ENCODE results near the gene CAMP. TPM values are rescaled to one million over a fixed set of nuclear protein-coding genes. Genes with fewer than 3 reads are reported as not detected.

The CAMP gene
- polyA plus RNA-seq, 1 donor from 2014 or later = not detected

DNA sequence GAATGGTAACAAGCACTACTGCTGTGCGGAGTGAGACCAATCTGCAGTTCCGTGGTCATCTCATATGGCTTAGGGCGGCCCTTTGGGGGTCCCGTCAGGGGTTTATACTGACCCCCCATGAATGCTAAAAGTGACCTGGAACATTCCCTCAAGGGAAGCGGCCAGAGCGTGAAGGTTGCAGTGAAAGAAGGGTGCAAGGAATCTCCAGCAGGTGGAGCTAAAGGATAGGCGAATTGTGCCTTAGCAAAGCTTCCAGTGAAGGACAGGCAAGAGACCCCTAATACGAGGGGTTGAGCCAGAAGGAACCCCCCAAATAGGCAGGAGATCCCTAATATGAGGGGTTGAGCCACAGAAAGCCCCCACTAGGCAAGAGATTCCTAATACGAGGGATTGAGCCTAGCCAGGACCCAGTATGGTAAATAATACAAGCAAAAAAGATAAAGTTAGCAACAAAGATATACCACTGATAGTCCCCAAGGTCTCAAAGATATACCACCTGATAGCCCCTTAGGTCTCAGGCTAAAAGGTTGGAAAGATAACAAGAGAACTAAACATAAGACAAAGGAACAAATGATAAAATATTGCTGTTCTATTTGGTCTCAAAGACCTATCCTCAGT lies 50.4 kb downstream of the CAMP start:
- Histone ChIP-seq H2AFZ (ENCODE audit: low read depth, low read length) (no peak overlapping the region), H3K4me2 (ENCODE audit: low read length) (no peak overlapping the region), H3F3A (ENCODE audit: insufficient read depth, low read length, poor library complexity, severe bottlenecking) (no peaks in the 10 kb centered on the region), H3K9ac (ENCODE audit: low read length) (no peak overlapping the region), H3K4me3 (ENCODE audit: low read length) (no peak overlapping the region), H3K36me3 (ENCODE audit: insufficient read depth, low read length) (no peaks in the 10 kb centered on the region), H3K27me3 (ENCODE audit: insufficient read depth, low read depth, low read length) (no peaks in the 10 kb centered on the region), H3K9me2 (ENCODE audit: insufficient read depth, low read length) (no peaks in the 10 kb centered on the region), H3K9me3 (ENCODE audit: low read length) (no peaks in the 10 kb centered on the region), H4K20me1 (ENCODE audit: insufficient read depth) (no peaks in the 10 kb centered on the region), H3K27ac (ENCODE audit: low read length) (no peak overlapping the region), H3K79me2 (replicated peaks; ENCODE audit: insufficient read depth, low read length) (no peaks in the 10 kb centered on the region)
- TF ChIP-seq RAD21 (conservative IDR thresholded peaks at IDR 0.05) (peak; percentile 94), EZH2 (IDR thresholded peaks at IDR 0.05; ENCODE audit: borderline replicate concordance, insufficient read depth, low read length, poor library complexity, severe bottlenecking) (no peak), SMC3 (conservative IDR thresholded peaks at IDR 0.05; ENCODE audit: poor library complexity) (peak; percentile 91)
- TF ChIP-seq, protein P1, sequence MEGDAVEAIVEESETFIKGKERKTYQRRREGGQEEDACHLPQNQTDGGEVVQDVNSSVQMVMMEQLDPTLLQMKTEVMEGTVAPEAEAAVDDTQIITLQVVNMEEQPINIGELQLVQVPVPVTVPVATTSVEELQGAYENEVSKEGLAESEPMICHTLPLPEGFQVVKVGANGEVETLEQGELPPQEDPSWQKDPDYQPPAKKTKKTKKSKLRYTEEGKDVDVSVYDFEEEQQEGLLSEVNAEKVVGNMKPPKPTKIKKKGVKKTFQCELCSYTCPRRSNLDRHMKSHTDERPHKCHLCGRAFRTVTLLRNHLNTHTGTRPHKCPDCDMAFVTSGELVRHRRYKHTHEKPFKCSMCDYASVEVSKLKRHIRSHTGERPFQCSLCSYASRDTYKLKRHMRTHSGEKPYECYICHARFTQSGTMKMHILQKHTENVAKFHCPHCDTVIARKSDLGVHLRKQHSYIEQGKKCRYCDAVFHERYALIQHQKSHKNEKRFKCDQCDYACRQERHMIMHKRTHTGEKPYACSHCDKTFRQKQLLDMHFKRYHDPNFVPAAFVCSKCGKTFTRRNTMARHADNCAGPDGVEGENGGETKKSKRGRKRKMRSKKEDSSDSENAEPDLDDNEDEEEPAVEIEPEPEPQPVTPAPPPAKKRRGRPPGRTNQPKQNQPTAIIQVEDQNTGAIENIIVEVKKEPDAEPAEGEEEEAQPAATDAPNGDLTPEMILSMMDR (IDR thresholded peaks at IDR 0.05; ENCODE audit: poor library complexity, severe bottlenecking) = peak; percentile 94

DNA sequence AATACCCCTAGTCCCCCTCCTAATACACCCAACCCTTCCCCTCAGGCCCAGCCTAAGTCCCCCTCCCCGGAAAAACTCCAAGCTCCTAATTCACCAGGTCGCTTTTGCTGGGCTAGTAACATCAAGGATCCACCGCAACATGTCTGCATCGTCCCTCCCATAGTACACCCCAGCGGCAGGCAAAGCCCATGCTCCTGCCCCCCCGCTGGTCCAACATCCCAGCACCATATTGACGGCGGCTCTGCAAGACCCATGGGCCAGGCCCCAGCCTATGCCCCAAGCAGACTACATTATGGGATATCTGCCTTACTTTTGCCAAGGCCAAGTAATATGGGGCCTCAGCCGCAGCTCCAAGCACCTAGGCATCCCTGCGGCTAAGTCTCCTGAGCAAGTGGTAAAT lies 51.2 kb downstream of the CAMP start:
- no peaks in the 10 kb centered on the region for H3K79me2 ChIP-seq (replicated peaks; ENCODE audit: insufficient read depth, low read length)
- H3K27ac ChIP-seq (ENCODE audit: low read length) = no peak overlapping the region
- H4K20me1 ChIP-seq (ENCODE audit: insufficient read depth) = no peaks in the 10 kb centered on the region
- no peak overlapping the region for H3K4me3 ChIP-seq (ENCODE audit: low read length)
- H3K9me3 ChIP-seq (ENCODE audit: low read length) = no peaks in the 10 kb centered on the region
- no peak overlapping the region for H2AFZ ChIP-seq (ENCODE audit: low read depth, low read length)
- no peaks in the 10 kb centered on the region for H3K36me3 ChIP-seq (ENCODE audit: insufficient read depth, low read length)
- TF ChIP-seq, protein P2, sequence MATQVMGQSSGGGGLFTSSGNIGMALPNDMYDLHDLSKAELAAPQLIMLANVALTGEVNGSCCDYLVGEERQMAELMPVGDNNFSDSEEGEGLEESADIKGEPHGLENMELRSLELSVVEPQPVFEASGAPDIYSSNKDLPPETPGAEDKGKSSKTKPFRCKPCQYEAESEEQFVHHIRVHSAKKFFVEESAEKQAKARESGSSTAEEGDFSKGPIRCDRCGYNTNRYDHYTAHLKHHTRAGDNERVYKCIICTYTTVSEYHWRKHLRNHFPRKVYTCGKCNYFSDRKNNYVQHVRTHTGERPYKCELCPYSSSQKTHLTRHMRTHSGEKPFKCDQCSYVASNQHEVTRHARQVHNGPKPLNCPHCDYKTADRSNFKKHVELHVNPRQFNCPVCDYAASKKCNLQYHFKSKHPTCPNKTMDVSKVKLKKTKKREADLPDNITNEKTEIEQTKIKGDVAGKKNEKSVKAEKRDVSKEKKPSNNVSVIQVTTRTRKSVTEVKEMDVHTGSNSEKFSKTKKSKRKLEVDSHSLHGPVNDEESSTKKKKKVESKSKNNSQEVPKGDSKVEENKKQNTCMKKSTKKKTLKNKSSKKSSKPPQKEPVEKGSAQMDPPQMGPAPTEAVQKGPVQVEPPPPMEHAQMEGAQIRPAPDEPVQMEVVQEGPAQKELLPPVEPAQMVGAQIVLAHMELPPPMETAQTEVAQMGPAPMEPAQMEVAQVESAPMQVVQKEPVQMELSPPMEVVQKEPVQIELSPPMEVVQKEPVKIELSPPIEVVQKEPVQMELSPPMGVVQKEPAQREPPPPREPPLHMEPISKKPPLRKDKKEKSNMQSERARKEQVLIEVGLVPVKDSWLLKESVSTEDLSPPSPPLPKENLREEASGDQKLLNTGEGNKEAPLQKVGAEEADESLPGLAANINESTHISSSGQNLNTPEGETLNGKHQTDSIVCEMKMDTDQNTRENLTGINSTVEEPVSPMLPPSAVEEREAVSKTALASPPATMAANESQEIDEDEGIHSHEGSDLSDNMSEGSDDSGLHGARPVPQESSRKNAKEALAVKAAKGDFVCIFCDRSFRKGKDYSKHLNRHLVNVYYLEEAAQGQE (IDR thresholded peaks at IDR 0.05; ENCODE audit: borderline replicate concordance) = no peak
- TF ChIP-seq RAD21 (conservative IDR thresholded peaks at IDR 0.05) = no peak
- TF ChIP-seq EZH2 (IDR thresholded peaks at IDR 0.05; ENCODE audit: borderline replicate concordance, insufficient read depth, low read length, poor library complexity, severe bottlenecking) = no peak
- no peak for TF ChIP-seq TAF1 (IDR thresholded peaks at IDR 0.05; ENCODE audit: low read depth)
- TF ChIP-seq SMC3 (conservative IDR thresholded peaks at IDR 0.05; ENCODE audit: poor library complexity) = no peak
- no peak for TF ChIP-seq EP300 (conservative IDR thresholded peaks at IDR 0.05; ENCODE audit: poor library complexity, severe bottlenecking)
- TF ChIP-seq MXI1 (conservative IDR thresholded peaks at IDR 0.05; ENCODE audit: poor library complexity, severe bottlenecking) = no peak
- no peak for TF ChIP-seq POLR2AphosphoS5 (IDR thresholded peaks at IDR 0.05)
- TF ChIP-seq, protein P1 (IDR thresholded peaks at IDR 0.05; ENCODE audit: poor library complexity, severe bottlenecking) = no peak
- no peak overlapping the region for H3K9ac ChIP-seq (ENCODE audit: low read length)
- no peaks in the 10 kb centered on the region for H3F3A ChIP-seq (ENCODE audit: insufficient read depth, low read length, poor library complexity, severe bottlenecking)
- no peak overlapping the region for H3K4me2 ChIP-seq (ENCODE audit: low read length)
- H3K9me2 ChIP-seq (ENCODE audit: insufficient read depth, low read length) = no peaks in the 10 kb centered on the region
- H3K27me3 ChIP-seq (ENCODE audit: insufficient read depth, low read depth, low read length) = no peaks in the 10 kb centered on the region

Small RNAs within 50 kb of the gene (small RNA-seq; reads per million reads assigned to genes)
- gene MIR4443 (1.4 to 4.0 (median 2.9) reads per million in 3 experiments), gene NDUFB1P1 (0 reads per million in 3 experiments), gene RNU7-128P (0 reads per million in 3 experiments)

Other genes with a start within 250 kb of the CAMP start
- 179 and 186 TPM in 2 replicates for gene MAP4, start 207.1 kb upstream of the CAMP start, polyA plus RNA-seq
- gene CDC25A, start 35.1 kb upstream of the CAMP start, polyA plus RNA-seq = 9.8 and 12.3 TPM in 2 replicates
- gene ZNF589, start 17.6 kb downstream of the CAMP start, polyA plus RNA-seq = 19.4 and 28.5 TPM in 2 replicates
- 31.6 and 39.1 TPM in 2 replicates for gene NME6, start 77.9 kb downstream of the CAMP start, polyA plus RNA-seq
- not detected in 2 replicates for gene SPINK8, start 110.2 kb downstream of the CAMP start, polyA plus RNA-seq
- gene FBXW12, start 148.7 kb downstream of the CAMP start, polyA plus RNA-seq = not detected in 2 replicates
- gene PLXNB1, start 206.6 kb downstream of the CAMP start, polyA plus RNA-seq = 134 and 148 TPM in 2 replicates
- gene CCDC51, start 216.6 kb downstream of the CAMP start, polyA plus RNA-seq = 27.2 and 29.0 TPM in 2 replicates
- 1,717 and 1,747 TPM in 2 replicates for gene TMA7, start 216.8 kb downstream of the CAMP start, polyA plus RNA-seq
- gene ATRIP, start 223.2 kb downstream of the CAMP start, polyA plus RNA-seq = 10.3 and 11.1 TPM in 2 replicates